Endothelial cell of umbilical vein (primary cell): Measurements from ENCODE around the gene MARCHF9. TPM values are rescaled to one million over a fixed set of nuclear protein-coding genes. Genes with fewer than 3 reads are reported as not detected.

Experiments used
- BruUV-seq: library from RNA; stranded (reverse); fragments of 400-500 nt; replicated peaks from 2 replicates; lab custom pipeline; 2021; lab: Mats Ljungman, UMichigan
- CTCF ChIA-PET: fragments of 300-600, 350-600 bp; sonication (Branson Sonifier 250); formaldehyde crosslinking; loops from one replicate; lab custom pipeline; 2021; ENCODE audit warnings: antibody characterized with exemption, inconsistent platforms; lab: Charles Lee
- POLR2A ChIA-PET: fragments of 300-600, 350-600 bp; sonication (Branson Sonifier 250); formaldehyde crosslinking; loops from one replicate; lab custom pipeline; 2021; ENCODE audit warnings: antibody characterized with exemption, inconsistent platforms; lab: Charles Lee
- DNase-seq: peaks from one replicate; pipeline ENCODE4 v3.0.0-alpha.2; 2011; ENCODE audit warnings: low read depth, low spot score
- FAIRE-seq: peaks from 2 replicates; lab custom pipeline; 2011; peaks lifted over from hg19 to GRCh38; lab: Jason Lieb, UNC
- H2AFZ ChIP-seq: 2 replicates; pipeline ENCODE4 v1.6.0; 2012; ENCODE audit warnings: low read depth, low read length, control low read depth, inconsistent platforms
- H3K27ac ChIP-seq: 2 replicates; pipeline ENCODE4 v1.5.1; 2011; ENCODE audit warnings: low read depth, mild to moderate bottlenecking, control low read depth, low read length, moderate library complexity; ENCODE audit not compliant: insufficient read depth
- H3K27me3 ChIP-seq, 2 experiments: 2 replicates each; pipeline versions ENCODE4 v1.6.0 to v1.6.1; 2011; ENCODE audit warnings: low read length in 2 of 2, mixed read lengths in 1 of 2; ENCODE audit not compliant: control insufficient read depth in 2 of 2, insufficient read depth in 2 of 2
- H3K36me3 ChIP-seq, 2 experiments: 2 replicates in 1 of 2; 3 replicates in 1 of 2; pipeline ENCODE4 v1.5.1; 2011; ENCODE audit warnings: low read length in 2 of 2, mild to moderate bottlenecking in 1 of 2, moderate library complexity in 1 of 2; ENCODE audit not compliant: control insufficient read depth in 2 of 2, insufficient read depth in 2 of 2; ENCODE audit errors: extremely low read depth in 1 of 2
- H3K4me1 ChIP-seq: 3 replicates; pipeline ENCODE4 v1.5.1; 2011; ENCODE audit warnings: mild to moderate bottlenecking, low read length; ENCODE audit not compliant: control insufficient read depth, insufficient read depth; ENCODE audit errors: extremely low read depth
- H3K4me2 ChIP-seq: 2 replicates; pipeline ENCODE4 v1.6.1; 2011; ENCODE audit warnings: low read length, control low read depth, mixed read lengths; ENCODE audit not compliant: insufficient read depth
- H3K4me3 ChIP-seq, 3 experiments: fragments of 200-600 bp in 1 of 3; sonication (generic), shearing (Covaris generic) in 1 of 3; replicated peaks in 1 of 3; 2 replicates each; pipeline ENCODE4 v1.5.1; 2011 to 2016; ENCODE audit warnings: control low read depth in 3 of 3, low read length in 3 of 3, mild to moderate bottlenecking in 2 of 3, inconsistent platforms in 1 of 3, low read depth in 1 of 3, moderate library complexity in 1 of 3; ENCODE audit not compliant: insufficient read depth in 1 of 3
- H3K79me2 ChIP-seq: 2 replicates; pipeline ENCODE4 v1.6.0; 2012; ENCODE audit warnings: low read length, inconsistent platforms; ENCODE audit not compliant: control insufficient read depth, insufficient read depth
- H3K9ac ChIP-seq: replicated peaks from 2 replicates; pipeline ENCODE3; 2011; ENCODE audit warnings: low read length, control low read depth; ENCODE audit not compliant: insufficient read depth; ENCODE audit errors: extremely low read depth
- H3K9me1 ChIP-seq: replicated peaks from 3 replicates; pipeline ENCODE4 v1.6.0; 2011; ENCODE audit warnings: mild to moderate bottlenecking, low read length; ENCODE audit not compliant: control insufficient read depth, insufficient read depth; ENCODE audit errors: extremely low read depth
- H3K9me3 ChIP-seq: replicated peaks from 2 replicates; pipeline ENCODE4 v1.5.1; 2012; ENCODE audit warnings: low read length, inconsistent platforms; ENCODE audit not compliant: control insufficient read depth, insufficient read depth
- H4K20me1 ChIP-seq: replicated peaks from 2 replicates; pipeline ENCODE3; 2011; ENCODE audit warnings: mild to moderate bottlenecking, low read length; ENCODE audit not compliant: control insufficient read depth, insufficient read depth; ENCODE audit errors: extremely low read depth
- CTCF ChIP-seq, 2 donors: IDR thresholded peaks; 1 replicate in 1 of 2; 2 replicates in 1 of 2; pipeline ENCODE4 v1.5.1; 2011; ENCODE audit warnings: low read length in 2 of 2, mild to moderate bottlenecking in 2 of 2, moderate library complexity in 2 of 2, control low read depth in 1 of 2, inconsistent platforms in 1 of 2, low read depth in 1 of 2; ENCODE audit not compliant: insufficient read depth in 1 of 2; ENCODE audit errors: extremely low read depth in 1 of 2
- MAX ChIP-seq: IDR thresholded peaks from 2 replicates; pipeline ENCODE4 v1.6.1; 2011; ENCODE audit not compliant: insufficient read depth, insufficient read length
- MYC ChIP-seq: IDR thresholded peaks from one replicate; pipeline ENCODE4 v1.6.1; 2011; ENCODE audit warnings: mild to moderate bottlenecking, low read depth, low read length
- POLR2A ChIP-seq: IDR thresholded peaks from 2 replicates; pipeline ENCODE4 v1.6.1; 2012; ENCODE audit warnings: low read depth, mild to moderate bottlenecking, control low read depth, low read length
- POLR2AphosphoS5 ChIP-seq: IDR thresholded peaks from 2 replicates; pipeline ENCODE4 v1.6.1; 2012; ENCODE audit warnings: low read depth, mild to moderate bottlenecking, control low read depth, low read length, moderate library complexity; ENCODE audit not compliant: insufficient read depth
- dilution Hi-C: fragments of 300-500 bp; cut with MboI; formaldehyde crosslinking; loops from one replicate; pipeline ENCODE4 v1.15.0; 2019; ENCODE audit warnings: low sequenced_read_pairs; ENCODE audit not compliant: extremely low pct_ligation_motif_present
- intact Hi-C: fragments of 100-400 bp; cut with micrococcal nuclease; formaldehyde crosslinking; loops from one replicate; pipeline ENCODE4 v1.10.0; 2022
- polyA plus RNA-seq, 4 experiments: library from polyadenylated mRNA; depleted of rRNA in 3 of 4; stranded (reverse) in 3 of 4; unstranded in 1 of 4; fragments of >200 nt; gene quantifications; 2 replicates each; pipeline versions ENCODE4 v1.2.1 to v1.2.3, GENCODE V29; 2011 to 2012; ENCODE audit warnings: missing spikeins in 1 of 4
- total RNA-seq: library from RNA; stranded (reverse); gene quantifications from 2 replicates; pipeline ENCODE4 v1.2.3, GENCODE V29; 2021

MARCHF9 gene
- total and polyA plus RNA-seq, 2 donors (not counting 3 experiments of a cell fraction or from before 2014, with no cell fraction given) = 4.6 to 4.8 TPM

- Histone ChIP-seq H3K79me2 (no peaks in the 10 kb centered on the region), H3K9me3 (no peaks in the 10 kb centered on the region), H3K9me1 (no peaks in the 10 kb centered on the region), H3K4me3 (peak overlapping the region; percentile 62 to 64 (median 62)), H3K36me3 (no peaks in the 10 kb centered on the region), H2AFZ (peak overlapping the region; percentile 96), H4K20me1 (no peaks in the 10 kb centered on the region), H3K27ac (peak overlapping the region; percentile 23), H3K4me2 (peak overlapping the region; percentile 54), H3K9ac (peak overlapping the region; percentile 61), H3K27me3 (peaks cover 2 to 8% of the 10 kb centered on the region in 2 experiments), H3K4me1 (peaks cover 7% of the 10 kb centered on the region)
- DNase-seq (peak; percentile 74), FAIRE-seq (peak; percentile 87)
- CTCF ChIA-PET = interaction anchor here (0.5 to 4.6 kb wide), 20 partner anchors 10 to 143 kb away, joined by 3 to 48 read pairs (median 6); partner anchors contain the start of genes AGAP2, ARHGEF25, CDK4 and CYP27B1
- TF ChIP-seq MAX (no peak), POLR2A (peak; percentile 79), CTCF (IDR thresholded peaks at IDR 0.05; ENCODE audit: extremely low read depth in 1 of 2, insufficient read depth in 1 of 2, low read depth in 1 of 2, low read length in 2 of 2) (peak; percentile 88 to 97), MYC (no peak), POLR2AphosphoS5 (peak; percentile 57)
- intact Hi-C loops (loop anchor here (1.0 kb wide), 4 partner anchors 26 to 179 kb away; partner anchors contain the start of genes CDK4, EEF1AKMT3, METTL1 and OS9), dilution Hi-C loops (no loop called here)
- BruUV-seq = no TSS peak
- POLR2A ChIA-PET = interaction anchor here (0.6 kb wide), 1 partner anchor 29 kb away, joined by 3 read pairs; no protein-coding TSS in a partner anchor
These were observed 28.6 kb upstream of the MARCHF9 start for GRCh38 chr12:57726151-57726883.
